GM18861 (cell line): ENCODE measurements around the gene DIP2C.

Source experiments
- ATAC-seq: cut with Tn5 transposase; IDR thresholded peaks from one replicate; pipeline ENCODE4 v1.9.1; 2021; ENCODE audit not compliant: unreplicated experiment

Gene DIP2C

GRCh38 chr10:507908-508444 is 181.5 kb downstream of the DIP2C start:
- ATAC-seq: no peak

- no peak for ATAC-seq
These were observed 182.1 kb downstream of the DIP2C start for GRCh38 chr10:507355-507699.

- no peak for ATAC-seq
These were observed 182.8 kb downstream of the DIP2C start for GRCh38 chr10:506451-507354.

GRCh38 chr10:505419-505818 is 184.0 kb downstream of the DIP2C start:
- no peak for ATAC-seq

GRCh38 chr10:504806-505205 is 184.7 kb downstream of the DIP2C start:
- no peak for ATAC-seq

GRCh38 chr10:504121-504611 is 185.3 kb downstream of the DIP2C start:
- ATAC-seq: no peak

GRCh38 chr10:501596-501995 is 187.9 kb downstream of the DIP2C start:
- ATAC-seq: no peak

GRCh38 chr10:500876-501275 is 188.6 kb downstream of the DIP2C start:
- ATAC-seq: no peak

- no peak for ATAC-seq
These were observed 189.5 kb downstream of the DIP2C start for GRCh38 chr10:499991-500390.

GRCh38 chr10:498760-499435 is 190.6 kb downstream of the DIP2C start:
- ATAC-seq: no peak

GRCh38 chr10:497898-498451 is 191.5 kb downstream of the DIP2C start:
- no peak for ATAC-seq

GRCh38 chr10:497289-497688 is 192.2 kb downstream of the DIP2C start:
- no peak for ATAC-seq

- ATAC-seq: no peak
These were observed 194.9 kb downstream of the DIP2C start for GRCh38 chr10:494556-494955.

GRCh38 chr10:494149-494542 is 195.3 kb downstream of the DIP2C start:
- no peak for ATAC-seq

GRCh38 chr10:493391-494148 is 195.9 kb downstream of the DIP2C start:
- no peak for ATAC-seq

- no peak for ATAC-seq
These were observed 196.6 kb downstream of the DIP2C start for GRCh38 chr10:492836-493235.

GRCh38 chr10:491667-492424 is 197.6 kb downstream of the DIP2C start:
- no peak for ATAC-seq

- no peak for ATAC-seq
These were observed 198.4 kb downstream of the DIP2C start for GRCh38 chr10:490891-491571.

GRCh38 chr10:490256-490655 is 199.2 kb downstream of the DIP2C start:
- ATAC-seq: no peak

GRCh38 chr10:489330-489729 is 200.1 kb downstream of the DIP2C start:
- no peak for ATAC-seq
